Activated naive CD8-positive, alpha-beta T cell treated with anti-CD3 and anti-CD28 coated beads for 36 hours (primary cell): ENCODE results near the gene ZFYVE1. TPM values are rescaled to one million over a fixed set of nuclear protein-coding genes. Genes with fewer than 3 reads are reported as not detected.
A peak's percentile ranks its signal among the peaks of the same experiment; 100 is the strongest.
"Not testable (repeated sequence)": the region's sequence is repeated elsewhere in the genome, so short reads cannot be mapped to it uniquely, and the experiment has no call there.

Experiments
- DNase-seq: peaks from one replicate; pipeline ENCODE4 v3.0.0; 2021
- H3K27ac Mint-ChIP-seq: one replicate; pipeline ENCODE4 v1.8.0; 2022; ENCODE audit warnings: mild to moderate bottlenecking, moderate library complexity, mixed read lengths
- H3K27me3 Mint-ChIP-seq: one replicate; pipeline ENCODE4 v1.8.0; 2022; ENCODE audit warnings: mild to moderate bottlenecking, mixed read lengths
- H3K36me3 Mint-ChIP-seq: one replicate; pipeline ENCODE4 v1.8.0; 2021; ENCODE audit warnings: mild to moderate bottlenecking, mixed read lengths
- H3K4me1 Mint-ChIP-seq: one replicate; pipeline ENCODE4 v1.8.0; 2021; ENCODE audit warnings: mixed read lengths
- H3K4me3 Mint-ChIP-seq: one replicate; pipeline ENCODE4 v1.8.0; 2022; ENCODE audit warnings: mild to moderate bottlenecking, moderate library complexity, mixed read lengths
- H3K9me3 Mint-ChIP-seq: one replicate; pipeline ENCODE4 v1.8.0; 2022; ENCODE audit warnings: mixed read lengths
- total RNA-seq, 2 experiments: library from RNA; stranded (reverse); gene quantifications; one replicate each; pipeline ENCODE4 v1.2.3, GENCODE V29; 2021

Gene ZFYVE1
- total RNA-seq: 1 to 10 TPM; 7.6 to 7.9 TPM

- Mint-ChIP-seq H3K36me3 (peaks cover 12% of the 10 kb centered on the region), H3K27ac (peak within 1 kb of the TSS; percentile 73), H3K4me1 (peaks cover 22% of the 10 kb centered on the region), H3K9me3 (peaks cover 2% of the 10 kb centered on the region), H3K4me3 (peak within 1 kb of the TSS; percentile 98), H3K27me3 (no peaks in the 10 kb centered on the region)
- peak; percentile 91 for DNase-seq
These were observed at the start of gene ZFYVE1 for GRCh38 chr14:73026845-73027542. ZFYVE1 (minus strand) TSS chr14:73027106; CDS start chr14:73024508, 2,598 bp downstream.

- Mint-ChIP-seq H3K27me3 (no peaks in the 10 kb centered on the region), H3K27ac (no peak overlapping the region), H3K9me3 (no peaks in the 10 kb centered on the region), H3K4me1 (peaks cover 28% of the 10 kb centered on the region), H3K36me3 (peaks cover 29% of the 10 kb centered on the region), H3K4me3 (no peak overlapping the region)
- no peak for DNase-seq
These were observed 42.7 kb upstream of the ZFYVE1 start for GRCh38 chr14:73069585-73069984.

- H3K4me3 Mint-ChIP-seq: no peak overlapping the region
- no peaks in the 10 kb centered on the region for H3K27me3 Mint-ChIP-seq
- H3K9me3 Mint-ChIP-seq: no peaks in the 10 kb centered on the region
- H3K4me1 Mint-ChIP-seq: peaks cover 34% of the 10 kb centered on the region
- H3K36me3 Mint-ChIP-seq: peaks cover 35% of the 10 kb centered on the region
- H3K27ac Mint-ChIP-seq: no peak overlapping the region
- DNase-seq: no peak
These were observed 32.2 kb upstream of the ZFYVE1 start for GRCh38 chr14:73058922-73059673.

- H3K27ac Mint-ChIP-seq: no peak within 1 kb of the TSS
- H3K36me3 Mint-ChIP-seq: peaks cover 29% of the 10 kb centered on the region
- H3K9me3 Mint-ChIP-seq: no peaks in the 10 kb centered on the region
These were observed 31.5 kb upstream of the ZFYVE1 start, which contains the start of gene RBM25 for GRCh38 chr14:73058224-73058921. RBM25 (plus strand) TSS chr14:73058534; CDS start chr14:73071642, 13,108 bp downstream.

GRCh38 chr14:73057944-73058223 lies 31.0 kb upstream of the ZFYVE1 start:
- no peaks in the 10 kb centered on the region for H3K9me3 Mint-ChIP-seq
- H3K4me1 Mint-ChIP-seq: peaks cover 27% of the 10 kb centered on the region
- no peak overlapping the region for H3K27ac Mint-ChIP-seq
- no peak for DNase-seq
- H3K27me3 Mint-ChIP-seq: no peaks in the 10 kb centered on the region
- peaks cover 29% of the 10 kb centered on the region for H3K36me3 Mint-ChIP-seq
- no peak overlapping the region for H3K4me3 Mint-ChIP-seq

More at GRCh38 chr14:73058224-73058921, 31.5 kb upstream of the ZFYVE1 start, which contains the start of gene RBM25:
- Mint-ChIP-seq H3K4me1 (peaks cover 28% of the 10 kb centered on the region), H3K4me3 (no peak within 1 kb of the TSS), H3K27me3 (no peaks in the 10 kb centered on the region)
- DNase-seq: peak; percentile 95

- Mint-ChIP-seq H3K27me3 (no peaks in the 10 kb centered on the region), H3K4me1 (peaks cover 8% of the 10 kb centered on the region)
These were observed 28.3 kb upstream of the ZFYVE1 start for GRCh38 chr14:73055251-73055650.

GRCh38 chr14:73049428-73049827 lies 22.5 kb upstream of the ZFYVE1 start:
- Mint-ChIP-seq H3K4me3 (no peak overlapping the region), H3K36me3 (no peaks in the 10 kb centered on the region), H3K27ac (no peak overlapping the region), H3K4me1 (no peaks in the 10 kb centered on the region), H3K9me3 (no peaks in the 10 kb centered on the region), H3K27me3 (no peaks in the 10 kb centered on the region)
- DNase-seq: no peak

More at GRCh38 chr14:73055251-73055650, 28.3 kb upstream of the ZFYVE1 start:
- Mint-ChIP-seq H3K9me3 (no peaks in the 10 kb centered on the region), H3K36me3 (peaks cover 11% of the 10 kb centered on the region), H3K27ac (no peak overlapping the region), H3K4me3 (no peak overlapping the region)
- no peak for DNase-seq

- DNase-seq: no peak
- H3K27ac Mint-ChIP-seq: no peak overlapping the region
- no peaks in the 10 kb centered on the region for H3K27me3 Mint-ChIP-seq
- no peak overlapping the region for H3K4me3 Mint-ChIP-seq
- H3K4me1 Mint-ChIP-seq: no peaks in the 10 kb centered on the region
- no peaks in the 10 kb centered on the region for H3K9me3 Mint-ChIP-seq
- no peaks in the 10 kb centered on the region for H3K36me3 Mint-ChIP-seq
These were observed 20.9 kb upstream of the ZFYVE1 start for GRCh38 chr14:73047808-73048207.

- not testable (repeated sequence) for H3K4me3 Mint-ChIP-seq, H3K9me3 Mint-ChIP-seq, DNase-seq, H3K4me1 Mint-ChIP-seq, H3K27me3 Mint-ChIP-seq, H3K27ac Mint-ChIP-seq, H3K36me3 Mint-ChIP-seq
These were observed 10.0 kb upstream of the ZFYVE1 start for GRCh38 chr14:73036706-73037450.

- Mint-ChIP-seq H3K4me3 (peak overlapping the region; percentile 98), H3K9me3 (peaks cover 2% of the 10 kb centered on the region), H3K4me1 (peaks cover 17% of the 10 kb centered on the region), H3K27ac (no peak overlapping the region), H3K36me3 (peaks cover 7% of the 10 kb centered on the region), H3K27me3 (no peaks in the 10 kb centered on the region)
- DNase-seq: no peak
These were observed 1.1 kb upstream of the ZFYVE1 start for GRCh38 chr14:73027984-73028383.

GRCh38 chr14:73027546-73027945 lies 640 bp upstream of the ZFYVE1 start:
- Mint-ChIP-seq H3K4me1 (peaks cover 19% of the 10 kb centered on the region), H3K4me3 (peak overlapping the region; percentile 98), H3K9me3 (peaks cover 2% of the 10 kb centered on the region), H3K27ac (peak overlapping the region; percentile 73), H3K27me3 (no peaks in the 10 kb centered on the region), H3K36me3 (peaks cover 10% of the 10 kb centered on the region)
- no peak for DNase-seq

- H3K4me1 Mint-ChIP-seq: peaks cover 28% of the 10 kb centered on the region
- H3K27me3 Mint-ChIP-seq: no peaks in the 10 kb centered on the region
- peaks cover 16% of the 10 kb centered on the region for H3K36me3 Mint-ChIP-seq
- peak overlapping the region; percentile 71 for H3K27ac Mint-ChIP-seq
- no peak for DNase-seq
- peak overlapping the region; percentile 96 for H3K4me3 Mint-ChIP-seq
- peaks cover 2% of the 10 kb centered on the region for H3K9me3 Mint-ChIP-seq
These were observed 562 bp downstream of the ZFYVE1 start for GRCh38 chr14:73026243-73026844.

- Mint-ChIP-seq H3K9me3 (peaks cover 2% of the 10 kb centered on the region), H3K27me3 (no peaks in the 10 kb centered on the region), H3K36me3 (peaks cover 16% of the 10 kb centered on the region), H3K4me3 (peak overlapping the region; percentile 96), H3K27ac (no peak overlapping the region), H3K4me1 (peaks cover 28% of the 10 kb centered on the region)
- no peak for DNase-seq
These were observed 1.4 kb downstream of the ZFYVE1 start for GRCh38 chr14:73025544-73025943.

- Mint-ChIP-seq H3K36me3 (peaks cover 19% of the 10 kb centered on the region), H3K4me3 (no peak overlapping the region), H3K27ac (no peak overlapping the region), H3K27me3 (no peaks in the 10 kb centered on the region), H3K9me3 (no peaks in the 10 kb centered on the region), H3K4me1 (peaks cover 22% of the 10 kb centered on the region)
- DNase-seq: no peak
These were observed 4.9 kb downstream of the ZFYVE1 start for GRCh38 chr14:73022051-73022450.
